SK-N-SH treated with all-trans-retinoic acid at 6 μM for 48 hours (cell line): ENCODE data around the gene LMTK2.

Experiments
- ISL1 ChIP-seq: fragments of 250-450 bp; sonication (Bioruptor Pico); IDR thresholded peaks from 2 replicates; pipeline ENCODE4 v2.1.2; 2022; ENCODE audit warnings: mild to moderate bottlenecking, moderate library complexity
- PPARA ChIP-seq: fragments of 250-450 bp; sonication (Bioruptor Pico); IDR thresholded peaks from 2 replicates; pipeline ENCODE4 v1.5.0; 2020; ENCODE audit warnings: mild to moderate bottlenecking, borderline replicate concordance
- ZNF70 ChIP-seq: fragments of 450-650 bp; formaldehyde crosslinking; IDR thresholded peaks from 2 replicates; pipeline ENCODE4 v1.5.0; 2020; ENCODE audit warnings: mild to moderate bottlenecking, moderate library complexity
- TF ChIP-seq, protein P1 (sequence below): fragments of 250-450 bp; sonication (Bioruptor Pico); IDR thresholded peaks from 2 replicates; pipeline ENCODE4 v1.8.0; 2020; ENCODE audit warnings: mild to moderate bottlenecking, moderate library complexity, borderline replicate concordance
- TF ChIP-seq, protein P2 (sequence below): fragments of 250-450 bp; sonication (Bioruptor Pico); IDR thresholded peaks from 2 replicates; pipeline ENCODE4 v1.5.1; 2020; ENCODE audit warnings: low read depth, mild to moderate bottlenecking, moderate library complexity

DNA sequence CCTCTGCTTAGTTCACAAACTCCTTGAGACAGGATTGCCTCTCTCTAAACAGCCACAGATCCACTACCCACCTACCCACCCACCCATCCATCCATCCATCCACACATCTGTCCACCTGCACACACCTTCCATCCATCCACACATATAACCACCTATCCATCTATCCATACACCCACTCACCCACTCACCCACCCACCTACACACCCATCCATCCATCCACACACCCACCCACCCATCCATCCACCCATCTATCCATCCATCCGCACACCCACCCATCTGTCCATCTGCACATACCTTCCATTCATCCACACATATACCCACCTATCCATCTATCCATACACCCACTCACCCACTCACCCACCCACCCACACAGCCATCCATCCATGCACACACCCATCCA is 135.7 kb downstream of the LMTK2 start:
- TF ChIP-seq, protein P1, sequence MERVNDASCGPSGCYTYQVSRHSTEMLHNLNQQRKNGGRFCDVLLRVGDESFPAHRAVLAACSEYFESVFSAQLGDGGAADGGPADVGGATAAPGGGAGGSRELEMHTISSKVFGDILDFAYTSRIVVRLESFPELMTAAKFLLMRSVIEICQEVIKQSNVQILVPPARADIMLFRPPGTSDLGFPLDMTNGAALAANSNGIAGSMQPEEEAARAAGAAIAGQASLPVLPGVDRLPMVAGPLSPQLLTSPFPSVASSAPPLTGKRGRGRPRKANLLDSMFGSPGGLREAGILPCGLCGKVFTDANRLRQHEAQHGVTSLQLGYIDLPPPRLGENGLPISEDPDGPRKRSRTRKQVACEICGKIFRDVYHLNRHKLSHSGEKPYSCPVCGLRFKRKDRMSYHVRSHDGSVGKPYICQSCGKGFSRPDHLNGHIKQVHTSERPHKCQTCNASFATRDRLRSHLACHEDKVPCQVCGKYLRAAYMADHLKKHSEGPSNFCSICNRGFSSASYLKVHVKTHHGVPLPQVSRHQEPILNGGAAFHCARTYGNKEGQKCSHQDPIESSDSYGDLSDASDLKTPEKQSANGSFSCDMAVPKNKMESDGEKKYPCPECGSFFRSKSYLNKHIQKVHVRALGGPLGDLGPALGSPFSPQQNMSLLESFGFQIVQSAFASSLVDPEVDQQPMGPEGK (CRISPR knock-in tag) = no peak
- TF ChIP-seq ISL1 (CRISPR knock-in tag) = no peak
- no peak for TF ChIP-seq PPARA (CRISPR knock-in tag)
- TF ChIP-seq, protein P2, sequence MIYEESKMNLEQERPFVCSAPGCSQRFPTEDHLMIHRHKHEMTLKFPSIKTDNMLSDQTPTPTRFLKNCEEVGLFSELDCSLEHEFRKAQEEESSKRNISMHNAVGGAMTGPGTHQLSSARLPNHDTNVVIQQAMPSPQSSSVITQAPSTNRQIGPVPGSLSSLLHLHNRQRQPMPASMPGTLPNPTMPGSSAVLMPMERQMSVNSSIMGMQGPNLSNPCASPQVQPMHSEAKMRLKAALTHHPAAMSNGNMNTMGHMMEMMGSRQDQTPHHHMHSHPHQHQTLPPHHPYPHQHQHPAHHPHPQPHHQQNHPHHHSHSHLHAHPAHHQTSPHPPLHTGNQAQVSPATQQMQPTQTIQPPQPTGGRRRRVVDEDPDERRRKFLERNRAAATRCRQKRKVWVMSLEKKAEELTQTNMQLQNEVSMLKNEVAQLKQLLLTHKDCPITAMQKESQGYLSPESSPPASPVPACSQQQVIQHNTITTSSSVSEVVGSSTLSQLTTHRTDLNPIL (CRISPR knock-in tag) = no peak
- no peak for TF ChIP-seq ZNF70
